Measurements from ENCODE around the gene ZNF783.

GRCh38 chr7:149278396-149278795, 16.4 kb downstream of the ZNF783 start:
- no peak for TF ChIP-seq CTCF (IDR thresholded peaks at IDR 0.05; ENCODE audit: low read depth, low read length)
- no peak for TF ChIP-seq EZH2phosphoT487 (IDR thresholded peaks at IDR 0.05; ENCODE audit: low read depth)

Measured in OCI-LY3 (cell line).